HCEC 1CT (cell line): Measurements from ENCODE around the gene HYAL3.
"Not testable (repeated sequence)": the region's sequence is repeated elsewhere in the genome, so short reads cannot be mapped to it uniquely, and the experiment has no call there.

Experiments used
- DNase-seq: peaks from one replicate; pipeline ENCODE4 v3.0.0-alpha.2; 2017

Gene HYAL3

GRCh38 chr3:50268703-50269451 is 30.3 kb downstream of the HYAL3 start, which contains the start of gene SEMA3B:
TSS of gene SEMA3B (plus strand) at chr3:50269147. CDS start at chr3:50269241, 94 bp downstream.
- no peak for DNase-seq

DNA sequence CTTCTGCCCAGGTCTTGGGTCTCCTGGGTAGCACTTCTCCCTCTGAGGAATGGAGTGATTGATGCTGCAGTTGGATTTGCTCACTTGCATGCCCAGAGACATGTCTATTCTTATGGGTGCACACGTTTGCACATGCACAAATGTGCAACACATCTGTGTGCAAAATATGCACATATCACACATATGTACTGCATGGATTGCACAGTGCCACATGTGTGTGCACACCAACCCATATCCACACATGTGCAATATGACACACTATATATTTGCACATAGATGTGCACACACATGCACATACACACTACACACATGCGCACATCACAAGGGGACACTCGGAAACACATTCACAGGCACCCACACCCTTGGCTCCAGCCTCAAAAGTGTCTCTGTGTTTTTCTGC is 30.9 kb downstream of the HYAL3 start:
- no peak for DNase-seq

DNA sequence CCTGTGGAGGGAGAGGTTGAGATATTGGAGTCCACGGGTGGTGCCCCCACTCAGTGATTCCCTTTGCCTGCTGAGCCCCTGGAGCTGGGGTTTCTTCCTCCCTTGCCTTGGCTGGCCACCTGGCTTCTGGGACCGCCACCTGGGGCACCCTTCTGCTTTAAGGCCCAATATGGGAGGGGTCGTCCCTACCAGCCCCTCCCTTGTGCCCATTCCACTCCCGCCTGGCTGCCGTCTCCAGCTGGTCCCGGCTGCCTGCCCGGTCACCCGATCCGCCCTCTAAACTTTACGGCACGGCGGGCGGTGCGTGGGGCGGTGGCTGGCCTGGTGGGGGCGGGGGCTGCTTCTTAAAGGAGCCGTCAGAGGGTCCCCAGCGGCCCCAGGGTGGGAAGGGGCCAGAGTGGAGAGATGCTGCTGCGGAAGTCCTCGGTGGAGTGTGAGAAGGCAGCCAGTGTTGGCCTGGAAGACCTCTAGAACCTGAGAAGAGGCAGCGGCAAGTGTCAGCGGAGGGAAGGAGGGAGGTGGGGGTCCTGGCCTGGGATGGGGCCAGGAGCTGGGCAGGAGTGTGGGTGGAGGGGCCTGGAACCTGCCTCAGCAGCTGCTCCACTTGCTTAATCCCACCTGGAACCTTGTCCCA is 31.8 kb downstream of the HYAL3 start:
- DNase-seq = no peak

DNA sequence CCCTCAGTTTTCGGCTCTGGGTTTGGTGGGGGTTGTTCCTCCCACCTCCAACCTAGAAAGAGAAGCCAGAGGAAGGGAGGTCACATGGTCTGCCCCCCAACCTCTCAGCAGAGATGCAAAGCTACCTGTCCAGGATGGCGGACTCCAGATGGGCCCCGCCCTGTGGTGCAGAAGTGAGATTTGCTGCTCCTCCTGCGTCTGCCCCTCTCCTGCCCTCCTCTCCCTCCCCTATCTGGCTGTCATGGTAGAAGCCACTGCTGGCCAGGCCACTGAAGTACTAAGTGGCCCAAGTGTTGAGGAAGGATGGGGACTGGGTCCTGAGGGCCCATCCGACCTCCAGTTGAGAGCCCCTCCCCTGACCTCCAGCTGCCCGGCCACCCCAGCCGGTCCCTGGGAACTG is 32.4 kb downstream of the HYAL3 start:
- no peak for DNase-seq

GRCh38 chr3:50266017-50266416 is 33.2 kb downstream of the HYAL3 start:
- no peak for DNase-seq

DNA sequence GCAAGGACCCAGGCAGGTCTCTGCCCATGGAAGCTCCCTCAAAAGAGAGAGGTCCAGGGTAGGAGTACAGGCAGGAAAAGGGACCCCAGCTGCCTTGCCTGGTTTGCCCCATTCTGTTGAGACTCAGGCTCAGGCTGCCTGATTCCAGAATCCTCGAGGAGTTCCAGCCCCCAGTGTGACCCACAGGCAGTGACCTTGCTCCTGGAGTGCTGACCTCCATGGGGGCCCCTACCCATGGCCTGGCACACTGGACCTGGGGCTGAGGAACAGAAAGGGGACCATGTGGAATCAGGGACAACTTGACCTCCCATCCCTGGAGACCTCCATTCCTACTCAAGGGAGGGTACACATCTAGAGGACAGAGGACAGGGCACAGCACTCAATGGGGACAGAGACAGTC is 33.6 kb downstream of the HYAL3 start:
- no peak for DNase-seq

DNA sequence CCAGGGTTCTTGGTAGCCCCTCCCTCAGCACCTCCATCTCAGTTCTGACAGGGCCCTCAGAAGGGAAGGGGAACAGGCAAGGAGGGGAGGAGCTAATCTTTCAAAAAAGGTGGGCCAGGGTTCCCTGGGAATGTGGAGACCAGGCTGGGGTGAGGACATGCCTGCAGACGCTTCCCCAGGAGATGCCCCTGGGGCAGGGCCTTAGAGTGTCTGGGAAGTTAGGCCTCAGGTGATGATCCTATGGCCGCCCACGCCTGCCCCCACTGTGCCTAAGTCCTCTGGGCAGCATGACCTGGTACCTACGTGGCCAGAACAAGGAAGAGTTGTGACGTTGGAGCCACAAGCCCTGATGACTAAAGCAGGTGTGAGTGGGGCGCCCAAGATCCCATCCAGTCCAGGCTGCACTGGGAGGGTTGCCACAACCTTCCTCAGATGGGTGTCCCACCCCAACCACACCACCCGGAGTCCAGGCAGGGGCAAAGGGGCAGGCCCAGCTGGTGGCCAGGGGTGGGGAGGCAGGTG is 34.2 kb downstream of the HYAL3 start:
- no peak for DNase-seq

GRCh38 chr3:50264383-50264963 is 34.7 kb downstream of the HYAL3 start:
- peak; percentile 63 for DNase-seq

GRCh38 chr3:50263478-50264382 is 35.5 kb downstream of the HYAL3 start:
- peak; percentile 25 for DNase-seq

DNA sequence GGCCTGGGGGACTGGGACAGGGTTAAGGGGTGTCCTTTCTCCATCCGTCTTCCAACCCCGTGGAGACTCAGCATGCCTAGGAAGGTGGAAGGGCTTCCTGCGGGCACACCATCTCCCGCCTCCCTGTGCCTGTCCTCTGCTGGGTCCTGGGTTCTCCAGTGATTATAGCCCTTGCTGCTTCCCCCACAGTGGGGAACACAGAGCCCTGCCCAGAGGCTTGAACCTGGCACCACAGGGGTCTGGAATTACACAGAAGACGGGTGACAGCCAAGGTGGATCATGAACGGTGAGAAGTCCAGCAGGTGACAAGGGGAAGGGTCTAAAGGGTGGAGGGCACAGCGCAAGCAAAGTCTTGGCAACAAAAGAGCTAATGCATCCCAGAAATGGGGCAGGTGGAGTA is 36.4 kb downstream of the HYAL3 start:
- DNase-seq = no peak

DNA sequence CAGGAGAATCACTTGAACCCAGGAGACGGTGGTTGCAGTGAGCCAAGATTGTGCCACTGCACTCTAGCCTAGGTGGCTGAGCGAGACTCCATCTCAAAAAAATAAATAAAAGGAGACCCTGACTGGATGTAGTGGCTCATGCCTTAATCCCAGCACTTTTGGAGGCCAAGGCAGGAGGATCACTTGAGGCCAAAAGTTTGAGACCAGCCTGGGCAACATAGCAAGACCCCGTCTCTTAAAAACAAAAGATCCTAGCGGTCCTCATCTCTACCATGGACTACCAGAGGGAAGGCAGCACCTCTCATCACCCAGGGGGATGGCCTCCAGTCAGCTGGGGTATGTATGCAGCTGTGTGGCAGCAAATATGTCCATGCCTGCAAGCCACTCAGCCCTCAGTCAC is 37.0 kb downstream of the HYAL3 start:
- DNase-seq = not testable (repeated sequence)

DNA sequence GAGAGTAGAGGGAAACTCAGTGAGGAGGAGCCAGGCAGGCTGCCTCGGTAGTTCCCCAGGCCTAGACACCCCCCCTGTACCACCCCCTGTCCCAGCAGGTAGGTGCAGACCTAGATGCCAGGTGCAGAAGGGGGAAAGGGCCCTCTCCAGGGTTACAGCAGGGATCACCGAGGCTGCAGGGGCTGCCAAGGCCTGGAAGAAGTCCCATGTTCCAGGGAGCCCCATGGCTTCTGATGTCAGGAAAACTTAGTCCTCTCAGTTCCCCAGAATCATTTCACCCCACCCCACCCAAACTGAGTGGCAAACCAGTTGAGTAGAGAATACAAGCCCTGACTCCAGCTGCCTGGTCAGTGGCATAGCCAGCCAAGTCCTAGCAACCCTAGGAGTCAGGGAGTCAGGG is 37.7 kb downstream of the HYAL3 start:
- no peak for DNase-seq

- DNase-seq = no peak
Measured at GRCh38 chr3:50260942-50261441, 38.2 kb downstream of the HYAL3 start.

DNA sequence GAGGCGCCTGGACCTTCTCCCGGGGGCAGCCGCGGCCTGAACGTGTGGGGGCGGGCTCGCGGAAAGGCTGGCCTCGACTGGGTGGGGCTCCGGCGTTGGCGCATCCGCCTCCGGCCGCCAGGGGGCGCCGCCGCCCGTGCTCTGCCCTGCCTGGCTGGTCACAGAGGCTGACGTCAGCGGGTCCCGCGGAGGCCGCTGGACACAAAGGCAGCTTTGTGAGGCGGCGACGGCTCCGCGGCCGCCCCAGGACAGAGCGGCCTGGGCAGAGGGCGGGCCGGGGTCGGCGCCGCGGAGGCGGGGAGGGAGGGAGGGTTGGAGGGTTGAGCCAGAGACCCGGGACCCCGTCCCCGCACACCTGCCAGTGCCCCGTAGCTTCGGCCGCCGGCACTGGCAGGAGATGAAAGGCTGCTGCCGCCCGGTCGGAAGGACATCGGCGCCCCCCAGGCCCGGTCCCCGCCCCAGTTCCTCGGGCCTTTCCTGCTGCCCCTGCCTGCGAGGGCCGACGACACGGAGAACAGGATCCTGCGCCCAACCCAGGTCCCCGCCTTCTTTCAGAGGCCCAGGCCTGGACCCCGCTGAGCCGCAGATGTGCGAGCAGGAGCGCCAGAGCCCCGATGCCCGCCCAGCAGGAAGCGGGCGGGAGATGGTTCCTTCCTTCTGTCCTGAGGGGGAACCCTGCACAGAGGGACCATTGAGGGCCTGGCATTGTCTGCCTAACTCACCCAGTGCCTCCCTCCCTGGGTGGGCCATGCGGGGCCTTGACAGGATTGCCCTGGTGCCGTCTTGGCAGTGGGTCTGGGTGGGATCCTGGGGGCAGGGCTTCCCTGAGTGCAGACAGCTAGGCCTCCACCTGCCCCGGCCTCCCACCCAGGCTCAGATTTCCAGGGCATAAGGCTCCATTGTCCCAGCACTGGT is 38.9 kb downstream of the HYAL3 start:
- DNase-seq = peak; percentile 83

DNA sequence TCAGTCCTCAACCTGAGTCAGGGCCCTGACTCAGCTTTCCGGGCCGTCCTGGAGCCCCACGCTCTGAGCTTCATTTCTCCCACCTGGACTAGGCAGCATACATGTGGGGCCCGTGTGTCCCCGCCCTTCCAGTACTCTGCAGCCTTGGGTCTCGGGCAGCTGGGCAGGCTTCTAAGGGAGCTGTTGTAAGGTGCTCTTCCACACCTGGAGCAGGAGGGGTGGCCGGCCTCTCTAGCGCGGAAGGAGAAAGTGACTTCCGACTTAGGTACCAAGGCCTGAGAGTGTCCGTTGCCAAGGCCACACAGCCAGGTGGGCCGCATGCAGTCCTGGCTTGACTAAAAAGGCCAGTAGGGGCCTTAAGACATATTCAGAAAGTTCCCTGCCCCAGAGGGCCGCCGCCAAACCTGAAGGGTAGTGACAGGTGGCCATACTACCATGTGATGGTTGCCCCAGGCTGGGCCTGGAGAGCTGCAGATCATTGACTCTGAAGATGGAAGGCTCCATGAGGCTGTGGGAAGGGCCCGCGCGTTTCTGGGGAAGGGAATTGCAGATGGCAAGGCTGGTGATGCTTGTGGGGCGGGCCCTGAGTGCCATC is 39.7 kb downstream of the HYAL3 start:
- DNase-seq = no peak

DNA sequence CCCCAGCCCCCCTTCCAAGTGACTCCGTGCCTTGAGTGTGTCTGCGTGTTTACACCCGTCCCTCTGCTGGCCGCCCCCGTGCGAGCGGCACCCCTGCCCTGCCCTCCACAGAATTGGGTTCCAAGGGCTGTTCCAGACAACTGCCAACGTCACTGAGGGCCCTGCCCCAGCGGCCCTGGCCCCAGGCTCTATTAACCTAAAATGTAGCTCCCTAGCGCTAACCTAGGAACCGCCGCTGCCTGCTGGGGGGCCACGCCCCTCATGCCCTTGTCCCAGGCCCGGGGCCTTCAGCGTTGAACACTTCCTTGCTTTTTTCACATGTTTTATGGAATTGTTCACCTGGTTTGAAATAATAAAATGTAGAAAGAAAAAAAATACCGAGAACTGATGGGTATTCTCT is 40.2 kb downstream of the HYAL3 start:
- DNase-seq = no peak

GRCh38 chr3:50258029-50258680 is 41.0 kb downstream of the HYAL3 start:
- no peak for DNase-seq

DNA sequence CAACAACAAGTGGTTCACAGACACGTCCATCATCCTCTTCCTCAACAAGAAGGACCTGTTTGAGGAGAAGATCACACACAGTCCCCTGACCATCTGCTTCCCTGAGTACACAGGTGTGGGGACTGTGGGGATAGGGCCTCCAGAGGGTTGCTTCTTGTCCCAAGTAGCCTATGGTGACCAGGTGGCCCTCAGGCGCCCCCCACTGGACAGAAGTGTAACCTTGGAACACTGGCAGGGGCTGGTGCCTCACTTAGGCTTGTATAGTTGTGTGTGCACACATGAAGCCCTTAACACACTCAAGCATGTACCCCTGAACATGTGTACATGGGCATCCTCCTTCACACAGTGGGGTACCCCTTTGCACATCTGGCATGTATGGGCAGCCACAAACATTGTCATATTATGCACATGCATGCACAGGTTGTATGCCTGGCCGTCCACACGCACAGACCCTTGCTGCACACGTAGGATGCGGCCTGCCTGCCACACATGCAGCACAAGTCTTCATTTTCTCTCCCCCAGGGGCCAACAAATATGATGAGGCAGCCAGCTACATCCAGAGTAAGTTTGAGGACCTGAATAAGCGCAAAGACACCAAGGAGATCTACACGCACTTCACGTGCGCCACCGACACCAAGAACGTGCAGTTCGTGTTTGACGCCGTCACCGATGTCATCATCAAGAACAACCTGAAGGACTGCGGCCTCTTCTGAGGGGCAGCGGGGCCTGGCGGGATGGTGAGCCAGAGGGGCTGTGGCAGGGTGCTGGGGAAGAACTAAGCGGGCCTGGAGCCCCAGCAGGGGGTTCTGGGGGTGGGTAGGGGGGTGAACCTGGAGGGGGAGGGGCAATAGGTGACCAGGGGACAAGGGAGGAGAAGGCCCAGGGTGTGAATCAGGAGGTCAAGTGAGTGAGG is 42.0 kb downstream of the HYAL3 start:
- peak; percentile 15 for DNase-seq

GRCh38 chr3:50255251-50255615 is 44.0 kb downstream of the HYAL3 start:
- DNase-seq = no peak
